NOMO-1 treated with dmso at 0.1 percent for 144 hours (cell line): ENCODE measurements around the gene SMARCA2.

ENCODE experiments used
- DNase-seq: peaks from one replicate; lab custom pipeline; 2025; ENCODE audit not compliant: unreplicated experiment; lab: John Stamatoyannopoulos, UW

Gene SMARCA2

GRCh38 chr9:2199999-2200796 lies 185.1 kb downstream of the SMARCA2 start:
- DNase-seq, result no peak

GRCh38 chr9:2208465-2208864 lies 193.3 kb downstream of the SMARCA2 start:
- DNase-seq, result no peak

- DNase-seq, result no peak
Measured at GRCh38 chr9:2208991-2209390, 193.8 kb downstream of the SMARCA2 start.

GRCh38 chr9:2209400-2209799 lies 194.3 kb downstream of the SMARCA2 start:
- DNase-seq, result no peak

GRCh38 chr9:2210201-2210600 lies 195.1 kb downstream of the SMARCA2 start:
- DNase-seq, result no peak

GRCh38 chr9:2213830-2214468 lies 198.8 kb downstream of the SMARCA2 start:
- no peak for DNase-seq

- no peak for DNase-seq
Measured at GRCh38 chr9:2214707-2215106, 199.6 kb downstream of the SMARCA2 start.

- no peak for DNase-seq
Measured at GRCh38 chr9:2215921-2216441, 200.8 kb downstream of the SMARCA2 start.

- no peak for DNase-seq
Measured at GRCh38 chr9:2216591-2216990, 201.4 kb downstream of the SMARCA2 start.

GRCh38 chr9:2217540-2217939 lies 202.4 kb downstream of the SMARCA2 start:
- DNase-seq, result no peak

- DNase-seq, result no peak
Measured at GRCh38 chr9:2220036-2220435, 204.9 kb downstream of the SMARCA2 start.

GRCh38 chr9:2227144-2227867 lies 212.2 kb downstream of the SMARCA2 start:
- no peak for DNase-seq

- no peak for DNase-seq
Measured at GRCh38 chr9:2228132-2228531, 213.0 kb downstream of the SMARCA2 start.

GRCh38 chr9:2228641-2229040 lies 213.5 kb downstream of the SMARCA2 start:
- DNase-seq, result no peak

GRCh38 chr9:2229109-2229721 lies 214.1 kb downstream of the SMARCA2 start:
- no peak for DNase-seq

- DNase-seq, result no peak
Measured at GRCh38 chr9:2230362-2230761, 215.2 kb downstream of the SMARCA2 start.

GRCh38 chr9:2231101-2231500 lies 216.0 kb downstream of the SMARCA2 start:
- DNase-seq, result no peak

- no peak for DNase-seq
Measured at GRCh38 chr9:2231829-2232228, 216.7 kb downstream of the SMARCA2 start.

- no peak for DNase-seq
Measured at GRCh38 chr9:2233274-2233673, 218.1 kb downstream of the SMARCA2 start.

GRCh38 chr9:2234371-2234893 lies 219.3 kb downstream of the SMARCA2 start:
- no peak for DNase-seq

- DNase-seq, result no peak
Measured at GRCh38 chr9:2235623-2236022, 220.5 kb downstream of the SMARCA2 start.
